Ovary (tissue), 1 donor: ENCODE measurements around the gene DSCAM.

Experiments
- EP300 ChIP-seq: sonication (generic); formaldehyde crosslinking; IDR thresholded peaks from one replicate; pipeline ENCODE4 v1.6.1; 2017; ENCODE audit warnings: antibody characterized with exemption
- POLR2A ChIP-seq: fragments of 450-650 bp; IDR thresholded peaks from one replicate; pipeline ENCODE4 v1.6.1; 2017; ENCODE audit warnings: antibody characterized with exemption, mild to moderate bottlenecking, moderate library complexity

- TF ChIP-seq POLR2A (no peak), EP300 (no peak)
Observed at GRCh38 chr21:40334159-40334558, 512.8 kb downstream of the DSCAM start.
